DOHH2 (cell line): ENCODE data around the gene RLN3.

Experiments
- H3F3A ChIP-seq: fragments of 200-600 bp; sonication (generic), shearing (Covaris generic); 2 replicates; pipeline ENCODE4 v1.6.0; 2016; ENCODE audit warnings: antibody characterized with exemption, mild to moderate bottlenecking; ENCODE audit not compliant: control insufficient read depth, insufficient read depth
- H3K27ac ChIP-seq: fragments of 200-600 bp; sonication (generic); 2 replicates; pipeline ENCODE4 v1.5.1; 2014; ENCODE audit warnings: low read depth, mild to moderate bottlenecking, low read length, moderate library complexity
- H3K27me3 ChIP-seq: fragments of 200-600 bp; sonication (generic); 2 replicates; pipeline ENCODE4 v1.6.1; 2014; ENCODE audit warnings: mild to moderate bottlenecking, low read length, mixed read lengths; ENCODE audit not compliant: control insufficient read depth
- H3K36me3 ChIP-seq: fragments of 200-600 bp; sonication (generic); 2 replicates; pipeline ENCODE4 v1.6.1; 2014; ENCODE audit warnings: mild to moderate bottlenecking, low read length, moderate library complexity, mixed read lengths; ENCODE audit not compliant: control insufficient read depth
- H3K4me1 ChIP-seq: fragments of 200-600 bp; sonication (generic); 2 replicates; pipeline ENCODE4 v1.6.1; 2014; ENCODE audit warnings: mild to moderate bottlenecking, low read length, mixed read lengths; ENCODE audit not compliant: control insufficient read depth
- H3K4me2 ChIP-seq: fragments of 200-600 bp; sonication (generic); 2 replicates; pipeline ENCODE4 v1.6.0; 2014; ENCODE audit warnings: mild to moderate bottlenecking, low read length, moderate library complexity
- H3K4me3 ChIP-seq: fragments of 200-600 bp; sonication (generic); 2 replicates; pipeline ENCODE4 v1.5.1; 2014; ENCODE audit warnings: mild to moderate bottlenecking, low read length, mixed read lengths
- H3K79me2 ChIP-seq: fragments of 200-600 bp; sonication (generic); 2 replicates; pipeline ENCODE4 v1.6.1; 2014; ENCODE audit warnings: mild to moderate bottlenecking, low read length, mixed read lengths; ENCODE audit not compliant: control insufficient read depth
- H3K9me2 ChIP-seq: fragments of 200-600 bp; sonication (generic); replicated peaks from 2 replicates; pipeline ENCODE4 v1.6.1; 2014; ENCODE audit warnings: mild to moderate bottlenecking, low read length, mixed read lengths; ENCODE audit not compliant: control insufficient read depth
- H3K9me3 ChIP-seq: fragments of 200-600 bp; sonication (generic); 2 replicates; pipeline ENCODE4 v1.6.1; 2014; ENCODE audit warnings: antibody characterized with exemption, low read length, mixed read lengths; ENCODE audit not compliant: control insufficient read depth, insufficient read depth
- H4K20me1 ChIP-seq: fragments of 200-600 bp; sonication (generic); 2 replicates; pipeline ENCODE4 v1.6.0; 2014; ENCODE audit warnings: low read depth, mild to moderate bottlenecking, antibody characterized with exemption, low read length, moderate library complexity; ENCODE audit not compliant: control insufficient read depth, insufficient read depth
- EZH2phosphoT487 ChIP-seq: fragments of 200-600 bp; sonication (generic); IDR thresholded peaks from 2 replicates; pipeline ENCODE4 v1.6.1; 2017; ENCODE audit warnings: borderline replicate concordance, mild to moderate bottlenecking, antibody characterized with exemption, low read length, moderate library complexity, mixed read lengths
- TF ChIP-seq, protein P1 (sequence below): fragments of 200-600 bp; sonication (generic); IDR thresholded peaks from one replicate; pipeline ENCODE4 v1.5.1; 2014; ENCODE audit warnings: antibody characterized with exemption, mild to moderate bottlenecking, low read depth, low read length; ENCODE audit not compliant: poor library complexity, severe bottlenecking

The RLN3 gene

DNA sequence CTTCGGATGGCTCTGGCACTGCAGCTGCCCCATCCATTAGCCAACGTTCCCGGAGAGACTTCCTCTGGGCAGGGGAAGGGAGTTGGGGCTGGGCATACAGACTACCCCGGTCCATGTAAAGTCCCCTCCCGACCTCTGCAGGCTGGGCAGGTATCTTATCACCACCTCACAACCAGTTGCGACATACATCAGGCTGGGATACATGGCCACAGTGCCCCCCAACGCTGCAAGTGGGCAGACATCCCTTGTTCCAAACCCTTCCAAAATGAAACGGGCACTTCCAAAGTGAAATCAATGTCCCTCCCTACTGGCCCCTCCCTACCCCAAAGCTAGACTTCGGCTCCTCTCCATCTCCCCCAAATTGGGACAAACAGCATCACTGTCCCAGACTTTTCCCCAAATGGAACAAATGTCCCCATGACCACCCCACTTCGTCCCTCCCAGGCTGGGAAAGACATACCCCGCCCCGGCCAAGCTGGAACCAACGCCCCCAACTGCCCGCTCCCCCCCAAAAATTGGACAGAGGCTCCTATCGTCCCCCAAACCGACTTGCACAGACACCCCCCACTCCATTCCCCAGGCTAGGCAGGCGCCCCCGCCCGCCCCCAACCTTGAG lies 28.9 kb downstream of the RLN3 start:
- Histone ChIP-seq H3K4me2 (peak overlapping the region; percentile 19; the same call in 1 of the 2 replicates), H3K9me3 (no peaks in the 10 kb centered on the region), H3K9me2 (no peaks in the 10 kb centered on the region), H3K27me3 (peaks cover 33% of the 10 kb centered on the region), H3K4me3 (no peak overlapping the region), H3K27ac (no peak overlapping the region), H3K79me2 (no peaks in the 10 kb centered on the region), H3K36me3 (no peaks in the 10 kb centered on the region), H3F3A (no peaks in the 10 kb centered on the region), H4K20me1 (no peaks in the 10 kb centered on the region), H3K4me1 (peaks cover 27% of the 10 kb centered on the region)
- no peak for TF ChIP-seq EZH2phosphoT487
- TF ChIP-seq, protein P1, sequence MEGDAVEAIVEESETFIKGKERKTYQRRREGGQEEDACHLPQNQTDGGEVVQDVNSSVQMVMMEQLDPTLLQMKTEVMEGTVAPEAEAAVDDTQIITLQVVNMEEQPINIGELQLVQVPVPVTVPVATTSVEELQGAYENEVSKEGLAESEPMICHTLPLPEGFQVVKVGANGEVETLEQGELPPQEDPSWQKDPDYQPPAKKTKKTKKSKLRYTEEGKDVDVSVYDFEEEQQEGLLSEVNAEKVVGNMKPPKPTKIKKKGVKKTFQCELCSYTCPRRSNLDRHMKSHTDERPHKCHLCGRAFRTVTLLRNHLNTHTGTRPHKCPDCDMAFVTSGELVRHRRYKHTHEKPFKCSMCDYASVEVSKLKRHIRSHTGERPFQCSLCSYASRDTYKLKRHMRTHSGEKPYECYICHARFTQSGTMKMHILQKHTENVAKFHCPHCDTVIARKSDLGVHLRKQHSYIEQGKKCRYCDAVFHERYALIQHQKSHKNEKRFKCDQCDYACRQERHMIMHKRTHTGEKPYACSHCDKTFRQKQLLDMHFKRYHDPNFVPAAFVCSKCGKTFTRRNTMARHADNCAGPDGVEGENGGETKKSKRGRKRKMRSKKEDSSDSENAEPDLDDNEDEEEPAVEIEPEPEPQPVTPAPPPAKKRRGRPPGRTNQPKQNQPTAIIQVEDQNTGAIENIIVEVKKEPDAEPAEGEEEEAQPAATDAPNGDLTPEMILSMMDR = no peak

DNA sequence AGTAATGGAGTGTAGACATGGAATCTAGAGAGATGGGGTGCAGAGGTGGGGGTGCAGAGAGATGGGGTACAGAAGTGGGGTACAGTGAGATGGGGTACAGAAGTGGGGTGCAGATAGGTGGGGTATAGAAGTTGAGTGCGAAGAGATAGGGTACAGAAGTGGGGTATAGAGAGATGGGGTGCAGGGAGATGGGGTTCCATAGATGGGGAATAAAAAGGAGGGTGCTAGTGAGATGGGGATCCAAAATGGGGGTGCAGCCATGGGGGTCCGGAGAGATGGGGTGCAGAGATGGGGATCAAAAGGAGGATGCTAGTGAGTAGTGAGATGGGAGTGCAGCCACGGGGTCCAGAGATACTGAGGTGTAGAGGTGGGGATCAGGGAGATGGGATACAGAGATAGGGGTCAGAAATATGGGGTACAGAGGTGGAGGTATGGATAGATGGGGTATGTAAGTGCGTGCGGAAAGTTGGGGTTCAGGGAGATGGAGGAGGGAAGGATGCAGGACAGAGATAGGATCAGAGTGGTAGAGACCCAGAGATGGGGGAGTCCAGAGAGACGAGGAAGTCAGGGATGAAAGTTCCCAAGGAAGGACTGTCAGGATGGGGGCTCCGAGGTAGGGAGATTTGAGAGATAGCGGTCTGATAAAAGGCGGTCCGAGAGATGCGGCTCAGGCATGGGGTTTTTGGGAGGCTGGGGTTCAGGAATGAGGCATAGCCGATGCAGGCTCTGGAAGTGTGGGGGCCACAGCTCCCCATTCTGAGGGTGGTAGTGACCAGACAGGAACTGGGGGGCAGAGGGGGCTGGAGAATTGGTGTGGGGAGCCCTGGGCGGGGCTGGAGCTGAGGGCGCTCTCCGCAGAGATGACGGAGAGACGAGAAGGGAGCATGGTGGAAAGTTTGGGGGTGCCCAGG lies 30.5 kb downstream of the RLN3 start:
- Histone ChIP-seq H4K20me1 (no peaks in the 10 kb centered on the region), H3K4me3 (no peak overlapping the region), H3K4me2 (peak overlapping the region; percentile 37; the same call in 1 of the 2 replicates), H3K4me1 (peaks cover 27% of the 10 kb centered on the region), H3F3A (no peaks in the 10 kb centered on the region), H3K27ac (no peak overlapping the region), H3K27me3 (peaks cover 33% of the 10 kb centered on the region), H3K79me2 (no peaks in the 10 kb centered on the region), H3K9me2 (no peaks in the 10 kb centered on the region), H3K9me3 (no peaks in the 10 kb centered on the region), H3K36me3 (no peaks in the 10 kb centered on the region)
- TF ChIP-seq, protein P1 = no peak
- TF ChIP-seq EZH2phosphoT487 = no peak

DNA sequence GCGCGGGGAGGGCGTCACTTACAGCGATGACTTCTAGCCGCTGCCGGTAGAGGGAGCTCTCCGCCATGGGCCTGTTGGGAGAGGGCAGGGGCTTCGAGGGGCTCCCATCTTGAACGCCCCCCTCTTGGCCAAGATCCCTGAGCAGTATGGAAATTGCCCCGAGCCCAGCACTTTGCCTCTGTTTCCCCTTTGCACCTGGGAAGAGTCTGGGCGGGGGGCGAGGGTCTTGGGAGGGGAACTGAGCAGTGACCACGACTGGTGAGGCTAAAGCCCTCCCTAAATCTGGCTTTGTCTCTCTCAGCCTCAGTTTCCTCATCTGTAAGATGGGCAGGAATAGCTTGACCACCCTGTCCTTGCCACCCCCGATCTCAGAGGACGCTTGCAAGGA lies 31.1 kb downstream of the RLN3 start:
- Histone ChIP-seq H3K27me3 (peaks cover 33% of the 10 kb centered on the region), H3K9me3 (no peaks in the 10 kb centered on the region), H3K4me1 (peaks cover 27% of the 10 kb centered on the region), H3K79me2 (no peaks in the 10 kb centered on the region), H3K27ac (no peak overlapping the region), H3K36me3 (no peaks in the 10 kb centered on the region), H3F3A (no peaks in the 10 kb centered on the region), H3K4me3 (no peak overlapping the region), H3K4me2 (peak overlapping the region; percentile 21; the same call in 1 of the 2 replicates), H4K20me1 (no peaks in the 10 kb centered on the region), H3K9me2 (no peaks in the 10 kb centered on the region)
- TF ChIP-seq EZH2phosphoT487 = no peak
- TF ChIP-seq, protein P1 = peak; percentile 96
